GM21723 (cell line): ENCODE data around the gene RNF213.

Experiments
- ATAC-seq: cut with Tn5 transposase; IDR thresholded peaks from one replicate; pipeline ENCODE4 v1.9.1; 2021; ENCODE audit warnings: mild to moderate bottlenecking, moderate library complexity; ENCODE audit not compliant: unreplicated experiment

Gene RNF213

GRCh38 chr17:80365001-80365965 is 104.6 kb downstream of the RNF213 start:
- ATAC-seq: no peak

GRCh38 chr17:80365983-80366382 is 105.3 kb downstream of the RNF213 start:
- no peak for ATAC-seq

GRCh38 chr17:80367503-80367902 is 106.9 kb downstream of the RNF213 start:
- ATAC-seq: no peak

DNA sequence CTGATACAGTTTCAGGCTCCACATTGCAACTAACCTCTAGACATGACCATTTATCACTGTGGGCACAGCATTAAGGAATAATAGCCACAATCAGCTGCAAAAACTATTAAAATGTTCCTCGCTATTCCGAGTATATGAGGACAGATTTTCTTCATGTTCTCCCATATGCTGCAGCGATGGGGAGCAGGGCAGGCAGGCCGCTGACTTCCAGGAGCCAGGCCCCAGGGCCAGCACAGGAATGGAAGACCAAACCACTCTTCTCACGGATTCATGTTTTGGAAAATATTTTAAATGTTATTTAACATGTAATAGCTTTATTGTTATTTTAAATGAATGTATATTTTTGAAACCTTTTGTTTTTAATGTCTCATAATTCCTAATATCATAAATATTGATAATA is 110.5 kb downstream of the RNF213 start:
- no peak for ATAC-seq

DNA sequence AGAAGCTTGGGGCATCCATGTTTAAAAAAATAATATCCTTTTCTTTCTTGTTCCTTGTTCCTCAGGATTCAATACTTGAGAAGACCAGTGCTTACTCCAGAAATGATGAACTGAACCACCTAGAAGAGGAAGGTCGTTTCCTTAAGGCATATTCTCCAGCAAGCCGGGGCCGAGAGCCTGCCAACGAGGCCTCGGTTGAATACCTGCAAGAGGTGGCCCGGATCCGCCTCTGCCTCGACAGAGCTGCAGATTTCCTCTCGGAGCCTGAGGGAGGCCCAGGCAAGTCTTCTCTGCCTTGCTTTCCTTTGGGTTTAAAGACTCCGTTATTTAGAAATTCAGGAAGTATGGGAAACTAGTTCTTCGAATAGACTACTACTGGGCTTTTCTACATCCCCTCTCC is 111.8 kb downstream of the RNF213 start:
- no peak for ATAC-seq

- no peak for ATAC-seq
Measured at GRCh38 chr17:80372922-80373570, 112.4 kb downstream of the RNF213 start.

- ATAC-seq: no peak
Measured at GRCh38 chr17:80374039-80374731, 113.5 kb downstream of the RNF213 start.

DNA sequence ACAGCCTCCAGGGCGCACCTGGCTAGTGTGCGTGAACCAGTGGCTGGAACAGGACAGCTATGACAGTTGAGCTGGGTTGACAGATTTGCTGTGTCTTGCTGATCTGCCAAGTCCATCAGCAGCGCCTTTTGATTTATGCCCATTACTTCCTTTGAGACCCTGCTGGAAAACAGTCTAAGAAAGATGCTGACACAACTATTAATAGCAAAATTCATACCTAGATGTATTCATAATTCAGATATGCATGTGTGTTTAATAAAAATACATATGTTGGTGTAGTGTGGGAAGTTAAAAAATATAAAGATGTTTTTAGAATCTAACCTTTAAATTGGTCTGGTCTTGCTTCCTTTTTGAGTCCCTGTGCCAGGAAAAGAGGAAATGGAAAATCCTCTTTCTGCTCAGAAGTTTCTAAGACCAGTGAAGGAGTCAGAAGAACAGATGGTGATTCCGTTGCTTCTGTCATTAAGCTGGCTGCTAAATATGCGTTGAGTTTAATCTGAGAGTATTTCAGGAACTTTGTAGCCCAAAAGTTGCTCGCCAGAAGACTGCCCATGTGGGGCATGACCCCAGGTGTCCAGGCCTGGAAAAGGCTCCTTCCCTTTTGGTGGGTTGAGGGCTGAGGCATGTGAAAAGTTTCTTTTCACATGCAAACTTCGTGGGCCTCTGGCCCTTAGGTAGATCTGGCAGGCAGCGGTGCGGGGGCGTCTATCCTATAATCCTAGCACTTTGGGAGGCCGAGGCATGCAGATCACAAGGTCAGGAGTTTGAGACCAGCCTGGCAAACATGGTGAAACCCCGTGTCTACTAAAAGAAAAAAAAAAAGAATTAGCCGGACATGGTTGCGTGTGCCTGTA is 114.3 kb downstream of the RNF213 start:
- ATAC-seq: no peak

GRCh38 chr17:80376531-80376930 is 115.9 kb downstream of the RNF213 start:
- ATAC-seq: no peak

GRCh38 chr17:80377798-80378197 is 117.1 kb downstream of the RNF213 start:
- ATAC-seq: no peak

- ATAC-seq: no peak
Measured at GRCh38 chr17:80379348-80379747, 118.7 kb downstream of the RNF213 start.

DNA sequence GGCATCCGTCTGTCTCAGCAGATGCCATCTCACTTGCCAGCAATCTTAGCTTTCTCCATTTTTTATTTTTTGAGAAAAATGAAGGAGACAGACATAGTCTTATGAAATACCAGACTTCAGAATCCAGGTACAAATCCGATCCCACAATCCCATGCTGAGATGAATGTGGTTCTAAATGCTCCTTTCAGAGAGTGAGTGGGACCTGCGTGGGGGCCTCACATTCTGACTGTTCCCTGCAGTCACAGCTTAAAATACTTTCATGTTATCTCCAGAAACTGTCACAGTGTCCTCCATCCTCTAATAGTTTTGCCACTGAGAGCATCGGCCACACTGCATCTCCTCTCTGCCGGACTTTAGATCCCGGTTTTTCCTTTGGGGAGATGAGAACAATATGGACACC is 119.4 kb downstream of the RNF213 start:
- no peak for ATAC-seq

DNA sequence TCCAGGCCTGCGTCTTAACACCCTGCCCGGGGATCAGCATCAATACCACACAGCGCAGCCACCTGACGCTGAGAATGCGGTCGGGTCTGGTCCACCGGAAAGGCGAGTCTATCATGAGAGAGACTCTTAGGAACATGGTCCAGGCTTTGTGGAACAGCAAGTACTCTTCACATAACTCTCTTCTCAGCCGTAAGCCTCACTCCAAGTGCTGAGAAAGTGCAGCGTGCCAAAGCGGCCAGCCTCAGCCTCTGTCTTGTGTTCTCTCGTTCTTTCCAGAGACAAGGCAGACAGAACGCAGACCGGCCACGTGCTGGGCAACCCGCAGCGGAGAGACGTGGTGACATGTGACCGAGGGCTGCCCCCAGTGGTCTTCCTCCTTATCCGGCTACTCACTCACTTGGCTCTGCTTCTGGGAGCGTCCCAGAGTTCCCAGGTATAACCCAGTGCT is 119.9 kb downstream of the RNF213 start:
- ATAC-seq: no peak

- no peak for ATAC-seq
Measured at GRCh38 chr17:80381416-80381923, 120.8 kb downstream of the RNF213 start.

GRCh38 chr17:80382446-80382845 is 121.8 kb downstream of the RNF213 start:
- no peak for ATAC-seq

GRCh38 chr17:80382956-80383355 is 122.3 kb downstream of the RNF213 start:
- no peak for ATAC-seq

DNA sequence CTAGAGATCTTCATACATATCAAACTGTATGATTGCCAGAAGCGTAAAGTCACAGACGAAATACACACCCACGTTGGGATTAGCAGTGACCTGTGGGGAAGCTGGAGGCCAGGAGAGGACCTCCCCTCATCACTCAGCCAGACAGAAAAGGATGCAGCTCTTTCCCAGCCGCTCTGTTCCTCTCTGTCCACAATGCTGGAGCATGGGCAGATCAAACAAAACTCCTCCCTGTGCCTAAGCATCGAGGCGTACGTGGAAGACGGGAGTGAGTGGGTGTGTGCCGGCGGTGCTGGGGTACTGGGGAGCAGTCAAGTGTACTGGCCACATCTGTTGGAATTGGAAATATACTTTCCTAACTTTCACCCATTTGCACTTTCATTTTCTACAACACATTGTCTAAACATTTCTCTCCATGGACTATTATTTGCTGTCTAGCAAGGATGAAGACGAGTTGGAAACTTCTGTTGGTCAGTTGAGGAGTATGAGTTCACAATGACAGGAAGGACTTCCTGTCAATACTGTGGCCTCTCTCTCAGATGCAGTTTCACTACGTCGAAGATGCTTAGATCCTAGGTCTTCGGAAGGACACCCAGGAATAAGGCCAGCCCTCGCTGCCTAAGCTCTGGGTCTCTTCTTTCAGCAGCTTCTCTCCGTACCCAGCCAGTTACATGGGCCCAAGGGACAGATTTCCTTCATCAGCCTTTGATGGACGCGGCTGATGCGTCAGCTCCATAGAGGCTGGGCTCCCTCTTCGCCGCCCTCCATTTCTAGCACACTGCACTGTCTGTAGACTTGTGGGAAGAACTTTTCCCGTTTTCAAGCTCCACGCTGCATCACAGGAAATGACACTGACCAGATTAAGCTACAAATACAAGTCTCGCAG is 123.7 kb downstream of the RNF213 start:
- no peak for ATAC-seq

GRCh38 chr17:80385046-80385445 is 124.4 kb downstream of the RNF213 start:
- ATAC-seq: no peak

GRCh38 chr17:80386341-80386740 is 125.7 kb downstream of the RNF213 start:
- no peak for ATAC-seq
